Cardiac muscle cell (in vitro differentiated cells and primary cell): ENCODE measurements around the gene APPL2. TPM values are rescaled to one million over a fixed set of nuclear protein-coding genes. Genes with fewer than 3 reads are reported as not detected.

Experiments
- DNase-seq, 2 donors: peaks; one replicate each; pipeline versions ENCODE4 v3.0.0 to v3.0.0-alpha.2; 2010 to 2017; ENCODE audit warnings: low read depth in 1 of 2, low spot score in 1 of 2
- H3K27ac ChIP-seq: fragments of 200-600 bp; sonication (generic); 2 replicates; pipeline ENCODE4 v1.5.1; 2016
- H3K27me3 ChIP-seq: fragments of 200-600 bp; sonication (generic); 2 replicates; pipeline ENCODE4 v1.6.0; 2016; ENCODE audit warnings: control low read depth
- H3K36me3 ChIP-seq: fragments of 200-600 bp; sonication (generic); 2 replicates; pipeline ENCODE4 v1.5.1; 2016; ENCODE audit warnings: control low read depth
- H3K4me1 ChIP-seq: fragments of 200-600 bp; sonication (generic); 2 replicates; pipeline ENCODE4 v1.8.1; 2017; ENCODE audit warnings: low read depth, mild to moderate bottlenecking, mixed run types
- H3K4me3 ChIP-seq: fragments of 200-600 bp; sonication (generic); 2 replicates; pipeline ENCODE4 v1.5.1; 2016; ENCODE audit warnings: mild to moderate bottlenecking
- H3K9me3 ChIP-seq: fragments of 200-600 bp; sonication (generic); 2 replicates; pipeline ENCODE4 v1.5.1; 2017; ENCODE audit warnings: low read depth, mild to moderate bottlenecking, control low read depth
- polyA plus RNA-seq: library from polyadenylated mRNA; unstranded; fragments of >200 nt; fragmentation: Nextera tagmentation; extraction: Ambion mirVana; gene quantifications from 2 replicates; pipeline ENCODE4 v1.2.1, GENCODE V29; 2016
- total RNA-seq: library from RNA; depleted of rRNA; stranded (reverse); fragments of >200 nt; gene quantifications from 2 replicates; pipeline ENCODE4 v1.2.3, GENCODE V29; 2016
- TF ChIP-seq, protein P1 (sequence below): IDR thresholded peaks from 2 replicates; pipeline ENCODE4 v1.5.1; 2012; ENCODE audit warnings: low read depth, mild to moderate bottlenecking, low read length

The APPL2 gene
- total RNA-seq = 13.2 and 23.3 TPM in 2 replicates
- 23.2 and 24.7 TPM in 2 replicates for polyA plus RNA-seq

GRCh38 chr12:105235732-105236476 lies at the start of gene APPL2:
TSS of gene APPL2 (minus strand) at chr12:105236174. CDS start at chr12:105236012, 162 bp downstream.
- no peaks in the 10 kb centered on the region for H3K9me3 ChIP-seq
- H3K27me3 ChIP-seq = peaks cover 8% of the 10 kb centered on the region
- H3K36me3 ChIP-seq = no peaks in the 10 kb centered on the region
- H3K4me3 ChIP-seq = peak within 1 kb of the TSS; percentile 76
- peak; percentile 94 for DNase-seq
- TF ChIP-seq, protein P1, sequence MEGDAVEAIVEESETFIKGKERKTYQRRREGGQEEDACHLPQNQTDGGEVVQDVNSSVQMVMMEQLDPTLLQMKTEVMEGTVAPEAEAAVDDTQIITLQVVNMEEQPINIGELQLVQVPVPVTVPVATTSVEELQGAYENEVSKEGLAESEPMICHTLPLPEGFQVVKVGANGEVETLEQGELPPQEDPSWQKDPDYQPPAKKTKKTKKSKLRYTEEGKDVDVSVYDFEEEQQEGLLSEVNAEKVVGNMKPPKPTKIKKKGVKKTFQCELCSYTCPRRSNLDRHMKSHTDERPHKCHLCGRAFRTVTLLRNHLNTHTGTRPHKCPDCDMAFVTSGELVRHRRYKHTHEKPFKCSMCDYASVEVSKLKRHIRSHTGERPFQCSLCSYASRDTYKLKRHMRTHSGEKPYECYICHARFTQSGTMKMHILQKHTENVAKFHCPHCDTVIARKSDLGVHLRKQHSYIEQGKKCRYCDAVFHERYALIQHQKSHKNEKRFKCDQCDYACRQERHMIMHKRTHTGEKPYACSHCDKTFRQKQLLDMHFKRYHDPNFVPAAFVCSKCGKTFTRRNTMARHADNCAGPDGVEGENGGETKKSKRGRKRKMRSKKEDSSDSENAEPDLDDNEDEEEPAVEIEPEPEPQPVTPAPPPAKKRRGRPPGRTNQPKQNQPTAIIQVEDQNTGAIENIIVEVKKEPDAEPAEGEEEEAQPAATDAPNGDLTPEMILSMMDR = peak; percentile 23
- H3K27ac ChIP-seq = peak within 1 kb of the TSS; percentile 97
- H3K4me1 ChIP-seq = peaks cover 14% of the 10 kb centered on the region

DNA sequence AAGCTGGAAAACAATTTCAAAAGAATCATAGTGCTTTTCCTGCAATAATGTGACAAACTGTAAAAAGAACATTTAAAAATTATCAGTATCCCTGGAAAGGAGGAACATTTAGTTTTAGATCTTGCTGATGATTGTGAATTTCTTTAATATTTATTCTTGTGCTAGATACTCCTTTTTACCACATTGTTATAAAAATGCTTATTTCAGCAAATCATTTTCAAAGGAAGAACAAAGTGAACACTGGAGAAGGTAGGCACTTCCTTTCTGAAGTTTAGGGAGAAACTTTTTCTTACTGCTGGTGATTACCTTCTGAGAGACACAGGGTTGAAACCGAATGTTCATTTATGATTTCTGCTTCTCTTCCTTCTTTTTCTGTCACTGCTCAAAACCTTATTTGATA lies 49.4 kb upstream of the APPL2 start:
- Histone ChIP-seq H3K27me3 (peaks cover 18% of the 10 kb centered on the region), H3K4me1 (no peaks in the 10 kb centered on the region), H3K27ac (no peak overlapping the region), H3K36me3 (no peaks in the 10 kb centered on the region), H3K9me3 (no peaks in the 10 kb centered on the region), H3K4me3 (no peak overlapping the region)
- no peak for DNase-seq
- TF ChIP-seq, protein P1 = no peak

- H3K27me3 ChIP-seq = peaks cover 14% of the 10 kb centered on the region
- no peak overlapping the region for H3K4me3 ChIP-seq
- H3K27ac ChIP-seq = no peak overlapping the region
- DNase-seq = no peak
- TF ChIP-seq, protein P1 = no peak
- no peaks in the 10 kb centered on the region for H3K4me1 ChIP-seq
- H3K36me3 ChIP-seq = no peaks in the 10 kb centered on the region
- H3K9me3 ChIP-seq = no peaks in the 10 kb centered on the region
Observed at GRCh38 chr12:105281694-105282049, 45.7 kb upstream of the APPL2 start.

GRCh38 chr12:105280966-105281693 lies 45.2 kb upstream of the APPL2 start:
- no peak for DNase-seq
- Histone ChIP-seq H3K9me3 (no peaks in the 10 kb centered on the region), H3K36me3 (no peaks in the 10 kb centered on the region), H3K4me3 (no peak overlapping the region), H3K27ac (no peak overlapping the region), H3K4me1 (no peaks in the 10 kb centered on the region), H3K27me3 (peaks cover 9% of the 10 kb centered on the region)
- TF ChIP-seq, protein P1 = no peak

- TF ChIP-seq, protein P1 = peak; percentile 76
- Histone ChIP-seq H3K9me3 (no peaks in the 10 kb centered on the region), H3K4me3 (no peak overlapping the region), H3K27ac (no peak overlapping the region), H3K36me3 (no peaks in the 10 kb centered on the region), H3K4me1 (no peaks in the 10 kb centered on the region), H3K27me3 (no peaks in the 10 kb centered on the region)
- peak; percentile 45 to 63 for DNase-seq
Observed at GRCh38 chr12:105279460-105280056, 43.6 kb upstream of the APPL2 start.
